HEK293 (cell line): ENCODE data around the gene CLGN.

ENCODE experiments used
- CTCF ChIA-PET: fragments of 350-600 bp; formaldehyde crosslinking; extraction: SDS; loops from one replicate; lab custom pipeline; 2021; ENCODE audit warnings: antibody characterized with exemption; lab: Yijun Ruan, JAX
- POLR2A ChIA-PET: fragments of 300-600 bp; formaldehyde crosslinking; extraction: SDS; loops from one replicate; lab custom pipeline; 2020; ENCODE audit warnings: antibody characterized with exemption, inconsistent platforms; lab: Yijun Ruan, JAX
- H3K27ac ChIP-seq: fragments of 200-500 bp; sonication (Bioruptor generic); 2 replicates; pipeline ENCODE4 v1.5.1; 2014; ENCODE audit warnings: low read depth, low read length, control low read depth, inconsistent platforms; ENCODE audit errors: extremely low read depth
- H3K36me3 ChIP-seq, 2 experiments: fragments of 200-500 bp in 1 of 2; sonication (Bioruptor generic) in 1 of 2; 1 replicate in 1 of 2; 2 replicates in 1 of 2; pipeline ENCODE4 v1.5.1; 2014 to 2017; ENCODE audit warnings: inconsistent platforms in 2 of 2, low read length in 2 of 2; ENCODE audit not compliant: control insufficient read depth in 2 of 2, insufficient read depth in 1 of 2
- H3K4me1 ChIP-seq: fragments of 200-500 bp; sonication (Bioruptor generic); 2 replicates; pipeline ENCODE4 v1.5.1; 2014; ENCODE audit warnings: mild to moderate bottlenecking, low read length, inconsistent platforms; ENCODE audit not compliant: control insufficient read depth, insufficient read depth
- H3K4me3 ChIP-seq: 2 replicates; pipeline ENCODE4 v1.5.1; 2011; ENCODE audit warnings: low read depth, mild to moderate bottlenecking, control low read depth, low read length, moderate library complexity
- H3K9me3 ChIP-seq: fragments of 200-500 bp; sonication (Bioruptor generic); 2 replicates; pipeline ENCODE4 v1.5.1; 2014; ENCODE audit warnings: low read depth, low read length, inconsistent platforms; ENCODE audit not compliant: control insufficient read depth, insufficient read depth
- IKZF3 ChIP-seq: fragments of 450-650 bp; IDR thresholded peaks from 2 replicates; pipeline ENCODE4 v1.5.0; 2018; ENCODE audit warnings: missing biosample characterization, mild to moderate bottlenecking, missing genetic modification characterization, moderate library complexity
- PBX3 ChIP-seq: sonication (generic); formaldehyde crosslinking; IDR thresholded peaks from 2 replicates; pipeline ENCODE4 v1.8.1; 2022; ENCODE audit warnings: mild to moderate bottlenecking, moderate library complexity, missing genetic modification reagents
- PRDM10 ChIP-seq: fragments of 450-650 bp; formaldehyde crosslinking; IDR thresholded peaks from 2 replicates; pipeline ENCODE4 v1.5.1; 2016; ENCODE audit warnings: missing biosample characterization, missing genetic modification characterization
- PRDM6 ChIP-seq: fragments of 450-650 bp; formaldehyde crosslinking; IDR thresholded peaks from 2 replicates; pipeline ENCODE4 v1.5.1; 2017; ENCODE audit warnings: missing biosample characterization, missing genetic modification characterization
- REST ChIP-seq: fragments of 450-650 bp; formaldehyde crosslinking; IDR thresholded peaks from 2 replicates; pipeline ENCODE4 v1.5.1; 2016; ENCODE audit warnings: missing biosample characterization, missing genetic modification characterization
- TCF7L2 ChIP-seq: IDR thresholded peaks from 2 replicates; pipeline ENCODE4 v1.6.1; 2011; ENCODE audit warnings: low read depth, mild to moderate bottlenecking, inconsistent platforms, low read length, moderate library complexity, borderline replicate concordance
- WT1 ChIP-seq: fragments of 450-650 bp; formaldehyde crosslinking; IDR thresholded peaks from 2 replicates; pipeline ENCODE4 v1.5.1; 2016; ENCODE audit warnings: missing biosample characterization, missing genetic modification characterization
- ZNF350 ChIP-seq: fragments of 450-650 bp; formaldehyde crosslinking; IDR thresholded peaks from 2 replicates; pipeline ENCODE4 v1.5.0; 2017; ENCODE audit warnings: missing biosample characterization, mild to moderate bottlenecking, missing genetic modification characterization
- ZNF544 ChIP-seq: fragments of 450-650 bp; formaldehyde crosslinking; IDR thresholded peaks from 2 replicates; pipeline ENCODE4 v1.5.0; 2017; ENCODE audit warnings: missing biosample characterization, missing genetic modification characterization
- ZNF560 ChIP-seq: fragments of 450-650 bp; formaldehyde crosslinking; IDR thresholded peaks from 2 replicates; pipeline ENCODE4 v1.5.1; 2017; ENCODE audit warnings: missing biosample characterization, missing genetic modification characterization, borderline replicate concordance
- ZNF600 ChIP-seq: fragments of 450-650 bp; formaldehyde crosslinking; IDR thresholded peaks from 2 replicates; pipeline ENCODE4 v1.5.1; 2016; ENCODE audit warnings: missing biosample characterization, missing genetic modification characterization
- ZNF701 ChIP-seq: fragments of 450-650 bp; formaldehyde crosslinking; IDR thresholded peaks from 2 replicates; pipeline ENCODE4 v1.5.1; 2016; ENCODE audit warnings: missing biosample characterization, missing genetic modification characterization
- ZNF792 ChIP-seq: fragments of 450-650 bp; formaldehyde crosslinking; IDR thresholded peaks from 2 replicates; pipeline ENCODE4 v1.5.1; 2016; ENCODE audit warnings: missing biosample characterization, missing genetic modification characterization
- ZSCAN18 ChIP-seq: fragments of 450-650 bp; formaldehyde crosslinking; IDR thresholded peaks from 2 replicates; pipeline ENCODE4 v1.5.1; 2016; ENCODE audit warnings: missing biosample characterization, missing genetic modification characterization
- TF ChIP-seq, protein P1 (sequence below): IDR thresholded peaks from 2 replicates; pipeline ENCODE4 v1.6.1; 2011; ENCODE audit warnings: mild to moderate bottlenecking, low read depth, low read length, borderline replicate concordance
- TF ChIP-seq, protein P2 (sequence below): fragments of 450-650 bp; formaldehyde crosslinking; IDR thresholded peaks from 2 replicates; pipeline ENCODE4 v1.5.1; 2016; ENCODE audit warnings: missing biosample characterization, missing genetic modification characterization

Gene CLGN

DNA sequence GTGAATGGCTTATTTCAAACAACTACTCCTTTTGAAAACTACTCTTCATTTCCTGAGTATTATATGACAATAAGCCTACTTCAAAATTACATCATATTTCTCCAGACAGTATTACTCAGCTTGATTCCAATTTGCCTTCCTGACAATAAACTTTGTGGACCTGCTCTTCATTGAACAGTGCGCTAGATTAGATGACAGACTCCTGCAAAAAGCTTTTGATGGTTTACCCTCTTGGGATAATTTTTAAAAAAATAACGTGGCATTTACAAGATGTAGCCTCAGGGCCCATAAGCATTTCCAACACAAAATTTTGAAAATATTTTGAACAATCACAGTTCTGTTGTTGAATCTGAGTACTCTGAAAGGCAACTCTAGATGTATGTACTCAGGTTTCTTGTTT, 44.7 kb upstream of the CLGN start:
- H3K27ac ChIP-seq: no peak overlapping the region
- no peak overlapping the region for H3K4me3 ChIP-seq
- CTCF ChIA-PET: interaction anchor here (0.5 kb wide), 1 partner anchor 112 kb away, joined by 8 read pairs; no protein-coding TSS in a partner anchor
- H3K9me3 ChIP-seq: no peaks in the 10 kb centered on the region
- TF ChIP-seq PRDM6 (tag by site-specific recombination): peak; percentile 35; the same call in 1 of the 2 replicates
- no peak for TF ChIP-seq ZNF701
- TF ChIP-seq, all 188 proteins: peak for 1
- POLR2A ChIA-PET: no interaction called here
- H3K4me1 ChIP-seq: no peaks in the 10 kb centered on the region
- H3K36me3 ChIP-seq: no peaks in the 10 kb centered on the region

- no peak overlapping the region for H3K27ac ChIP-seq
- CTCF ChIA-PET: no interaction called here
- no peaks in the 10 kb centered on the region for H3K4me1 ChIP-seq
- POLR2A ChIA-PET: no interaction called here
- no peaks in the 10 kb centered on the region for H3K36me3 ChIP-seq
- no peak overlapping the region for H3K4me3 ChIP-seq
- H3K9me3 ChIP-seq: no peaks in the 10 kb centered on the region
- TF ChIP-seq ZNF560 (tag by site-specific recombination) (no peak), ZNF350 (tag by site-specific recombination) (no peak), ZNF544 (tag by site-specific recombination) (no peak), ZNF792 (tag by site-specific recombination) (no peak), TCF7L2 (no peak), ZNF600 (tag by site-specific recombination) (no peak), PRDM10 (no peak), IKZF3 (no peak), PBX3 (no peak), REST (tag by site-specific recombination) (no peak), ZSCAN18 (no peak), WT1 (tag by site-specific recombination) (no peak)
- TF ChIP-seq, protein P1, sequence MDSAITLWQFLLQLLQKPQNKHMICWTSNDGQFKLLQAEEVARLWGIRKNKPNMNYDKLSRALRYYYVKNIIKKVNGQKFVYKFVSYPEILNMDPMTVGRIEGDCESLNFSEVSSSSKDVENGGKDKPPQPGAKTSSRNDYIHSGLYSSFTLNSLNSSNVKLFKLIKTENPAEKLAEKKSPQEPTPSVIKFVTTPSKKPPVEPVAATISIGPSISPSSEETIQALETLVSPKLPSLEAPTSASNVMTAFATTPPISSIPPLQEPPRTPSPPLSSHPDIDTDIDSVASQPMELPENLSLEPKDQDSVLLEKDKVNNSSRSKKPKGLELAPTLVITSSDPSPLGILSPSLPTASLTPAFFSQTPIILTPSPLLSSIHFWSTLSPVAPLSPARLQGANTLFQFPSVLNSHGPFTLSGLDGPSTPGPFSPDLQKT: no peak
- TF ChIP-seq, protein P2, sequence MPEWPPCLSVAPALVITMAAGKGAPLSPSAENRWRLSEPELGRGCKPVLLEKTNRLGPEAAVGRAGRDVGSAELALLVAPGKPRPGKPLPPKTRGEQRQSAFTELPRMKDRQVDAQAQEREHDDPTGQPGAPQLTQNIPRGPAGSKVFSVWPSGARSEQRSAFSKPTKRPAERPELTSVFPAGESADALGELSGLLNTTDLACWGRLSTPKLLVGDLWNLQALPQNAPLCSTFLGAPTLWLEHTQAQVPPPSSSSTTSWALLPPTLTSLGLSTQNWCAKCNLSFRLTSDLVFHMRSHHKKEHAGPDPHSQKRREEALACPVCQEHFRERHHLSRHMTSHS (tag by site-specific recombination): no peak
These were observed 42.6 kb upstream of the CLGN start for GRCh38 chr4:140469791-140470733.
